GM12874 (cell line): ENCODE measurements around the gene USP35.

ENCODE experiments used
- TF ChIP-seq, protein P1 (sequence below): IDR thresholded peaks from 2 replicates; pipeline ENCODE4 v1.5.1; 2011; ENCODE audit warnings: low read depth, mild to moderate bottlenecking, control low read depth, low read length, moderate library complexity; ENCODE audit not compliant: insufficient read depth

USP35 gene

DNA sequence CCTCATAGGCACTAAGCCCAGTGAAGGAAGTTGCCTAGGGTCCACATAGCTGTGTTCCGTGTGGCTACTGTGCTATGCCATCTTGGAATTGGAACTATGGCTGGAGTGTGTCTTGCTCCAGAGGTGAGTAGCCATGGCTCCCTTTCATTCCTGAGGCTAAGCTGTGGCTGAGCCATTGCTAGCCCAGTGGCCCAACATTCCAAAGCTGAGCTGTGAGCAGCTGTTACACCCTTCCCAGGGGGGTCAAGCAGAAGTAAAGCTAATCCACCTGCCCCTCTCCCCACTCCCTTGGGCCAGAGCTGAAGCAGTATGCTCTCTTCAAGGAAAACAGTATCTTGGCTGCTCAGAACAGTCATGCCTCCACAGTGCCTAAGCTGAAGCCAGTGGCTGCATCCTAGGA is 51.1 kb downstream of the USP35 start:
- TF ChIP-seq, protein P1, sequence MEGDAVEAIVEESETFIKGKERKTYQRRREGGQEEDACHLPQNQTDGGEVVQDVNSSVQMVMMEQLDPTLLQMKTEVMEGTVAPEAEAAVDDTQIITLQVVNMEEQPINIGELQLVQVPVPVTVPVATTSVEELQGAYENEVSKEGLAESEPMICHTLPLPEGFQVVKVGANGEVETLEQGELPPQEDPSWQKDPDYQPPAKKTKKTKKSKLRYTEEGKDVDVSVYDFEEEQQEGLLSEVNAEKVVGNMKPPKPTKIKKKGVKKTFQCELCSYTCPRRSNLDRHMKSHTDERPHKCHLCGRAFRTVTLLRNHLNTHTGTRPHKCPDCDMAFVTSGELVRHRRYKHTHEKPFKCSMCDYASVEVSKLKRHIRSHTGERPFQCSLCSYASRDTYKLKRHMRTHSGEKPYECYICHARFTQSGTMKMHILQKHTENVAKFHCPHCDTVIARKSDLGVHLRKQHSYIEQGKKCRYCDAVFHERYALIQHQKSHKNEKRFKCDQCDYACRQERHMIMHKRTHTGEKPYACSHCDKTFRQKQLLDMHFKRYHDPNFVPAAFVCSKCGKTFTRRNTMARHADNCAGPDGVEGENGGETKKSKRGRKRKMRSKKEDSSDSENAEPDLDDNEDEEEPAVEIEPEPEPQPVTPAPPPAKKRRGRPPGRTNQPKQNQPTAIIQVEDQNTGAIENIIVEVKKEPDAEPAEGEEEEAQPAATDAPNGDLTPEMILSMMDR: no peak

DNA sequence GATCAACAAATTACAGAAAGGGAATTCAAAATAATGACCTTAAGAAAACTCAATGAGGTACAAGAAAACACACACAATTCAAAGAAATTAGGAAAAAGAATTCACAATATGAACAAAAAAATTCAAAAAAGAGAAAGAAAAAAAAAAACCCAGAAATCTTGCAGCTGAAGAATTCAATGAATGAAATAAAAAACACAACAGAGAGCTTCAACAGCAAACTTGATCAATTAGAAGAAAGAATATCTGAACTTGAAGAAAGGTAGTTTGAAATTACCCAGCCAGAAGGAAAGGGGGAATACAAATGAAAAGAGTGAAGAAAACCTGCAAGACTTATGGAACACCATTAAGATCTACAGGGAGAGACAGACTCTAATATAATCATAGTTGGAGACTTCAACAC is 52.8 kb downstream of the USP35 start:
- TF ChIP-seq, protein P1: no peak

DNA sequence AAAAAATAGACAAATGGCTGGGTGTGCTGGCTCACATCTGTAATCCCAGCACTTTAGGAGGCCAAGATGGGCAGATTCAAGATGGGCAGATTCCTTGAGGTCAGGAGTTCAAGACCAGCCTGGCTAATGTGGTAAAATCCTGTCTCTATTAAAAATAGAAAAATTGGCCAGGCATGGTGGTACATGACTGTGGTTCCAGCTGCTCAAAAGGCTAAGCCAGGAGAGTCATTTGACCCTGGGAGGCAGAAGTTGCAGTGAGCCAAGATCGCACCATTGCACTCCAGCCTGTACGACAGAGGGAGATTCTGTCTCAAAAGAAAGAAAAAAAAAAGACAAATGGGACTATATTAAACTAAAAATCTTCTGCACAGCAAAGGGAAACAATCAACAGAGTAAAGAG is 55.4 kb downstream of the USP35 start:
- TF ChIP-seq, protein P1: no peak

DNA sequence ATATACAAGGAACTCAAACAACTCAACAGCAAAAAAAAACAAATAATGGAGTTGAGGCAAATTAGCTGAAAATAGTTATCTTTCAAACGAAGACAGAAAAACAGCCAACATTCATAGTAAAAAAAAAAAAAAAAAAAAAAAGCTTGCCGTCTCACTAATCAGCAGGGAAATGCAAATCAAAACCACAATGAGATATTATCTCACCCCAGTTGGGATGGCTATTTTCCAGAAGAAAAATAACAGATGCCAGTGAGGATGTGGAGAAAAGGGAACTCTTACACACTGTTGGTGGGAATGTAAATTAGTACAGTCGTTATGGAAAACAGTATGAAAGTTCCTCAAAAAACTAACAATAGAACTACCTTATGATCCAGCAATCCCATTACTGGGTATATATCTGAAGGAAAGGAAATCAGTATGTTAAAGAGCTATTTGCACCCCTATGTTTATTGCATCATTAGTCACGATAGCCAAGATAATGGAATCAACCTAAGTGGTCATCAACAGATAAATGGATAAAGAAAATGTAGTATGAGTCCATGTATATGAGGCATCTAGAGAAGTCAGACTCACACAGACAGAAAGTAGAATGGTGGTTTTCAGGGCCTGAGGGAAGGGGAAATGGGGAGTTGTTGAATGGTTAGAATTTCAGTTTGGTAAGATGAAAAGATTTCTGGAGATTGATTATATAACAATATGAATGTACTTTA is 56.0 kb downstream of the USP35 start:
- TF ChIP-seq, protein P1: no peak

DNA sequence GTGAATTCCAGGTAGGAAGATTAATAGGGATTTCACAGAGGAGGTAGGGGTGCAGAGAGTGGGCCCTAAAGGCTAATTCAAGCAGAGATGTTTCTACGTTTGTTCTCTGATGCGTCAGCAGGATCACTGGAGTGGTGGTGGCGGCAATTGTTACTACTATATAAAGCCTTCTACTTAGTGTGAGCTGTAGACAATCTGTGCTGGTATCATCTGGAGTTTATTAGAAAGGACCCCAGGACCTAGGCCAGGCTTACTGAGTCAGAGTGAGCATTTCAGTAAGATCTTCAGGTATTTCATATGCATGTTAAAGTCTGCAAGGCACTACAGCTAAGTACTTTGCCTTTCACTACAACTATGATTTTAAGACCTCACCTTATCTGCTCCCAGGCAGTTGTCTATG is 59.5 kb downstream of the USP35 start:
- TF ChIP-seq, protein P1: no peak

DNA sequence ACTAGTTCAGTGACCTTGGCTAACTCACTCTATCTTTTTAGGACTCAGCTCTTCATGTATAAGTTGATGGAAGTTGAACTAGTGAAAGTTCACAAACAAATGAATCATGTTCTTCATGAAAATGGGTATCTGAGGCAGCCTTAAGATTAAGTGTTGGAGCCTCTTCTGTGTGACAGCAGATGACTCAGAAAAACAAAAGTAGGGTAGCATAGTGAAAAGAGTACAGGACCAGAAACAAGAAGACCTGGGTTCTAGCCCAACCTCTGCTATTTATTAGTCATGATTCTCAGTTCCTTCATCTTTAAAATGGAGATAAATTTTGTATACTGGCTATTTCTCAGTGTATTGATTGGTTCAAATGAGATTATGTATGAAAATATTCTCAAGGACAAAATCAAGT is 60.2 kb downstream of the USP35 start:
- TF ChIP-seq, protein P1: no peak

DNA sequence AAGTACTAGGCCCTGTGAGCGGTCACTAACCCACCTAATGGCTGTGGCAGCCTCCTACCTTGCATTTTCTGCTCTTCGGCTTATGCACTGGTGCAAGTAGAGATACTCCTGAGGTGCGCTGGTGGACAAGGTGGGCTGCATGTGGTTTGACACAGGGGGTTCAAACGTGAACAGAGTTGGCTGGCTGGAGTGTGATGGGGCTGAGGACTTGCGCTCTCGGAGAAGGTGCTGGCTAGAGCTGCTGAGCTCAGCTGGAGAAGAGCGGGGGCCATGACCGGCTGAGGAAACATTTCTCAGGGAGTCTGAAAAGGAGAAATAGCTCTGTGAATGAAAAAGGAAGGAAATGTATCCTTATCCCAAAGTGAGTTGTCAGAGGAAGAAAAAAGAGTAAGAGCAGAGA is 61.4 kb downstream of the USP35 start:
- TF ChIP-seq, protein P1: no peak
